Dedifferentiated amniotic fluid mesenchymal stem cell (primary cell): ENCODE data around the gene EPHB6.

Source experiments
- DNase-seq: peaks from one replicate; pipeline ENCODE4 v3.0.0-alpha.2; 2016; ENCODE audit errors: extremely low spot score

EPHB6 gene

GRCh38 chr7:142880876-142881505 is 26.1 kb downstream of the EPHB6 start:
- no peak for DNase-seq

GRCh38 chr7:142881586-142882337 is 26.9 kb downstream of the EPHB6 start:
- DNase-seq, result no peak

GRCh38 chr7:142882338-142882678 is 27.4 kb downstream of the EPHB6 start:
- DNase-seq, result no peak

GRCh38 chr7:142883145-142883544 is 28.3 kb downstream of the EPHB6 start:
- DNase-seq, result no peak

- DNase-seq, result no peak
These were observed 28.9 kb downstream of the EPHB6 start for GRCh38 chr7:142883571-142884285.

GRCh38 chr7:142884286-142884640 is 29.4 kb downstream of the EPHB6 start:
- no peak for DNase-seq

- DNase-seq, result no peak
These were observed 30.7 kb downstream of the EPHB6 start, which contains the start of gene TRPV6 for GRCh38 chr7:142885311-142886230. Gene TRPV6, minus strand, starts transcription at chr7:142885745.

- no peak for DNase-seq
These were observed 32.0 kb downstream of the EPHB6 start for GRCh38 chr7:142886866-142887265.

- DNase-seq, result no peak
These were observed 32.6 kb downstream of the EPHB6 start for GRCh38 chr7:142887282-142888015.

GRCh38 chr7:142889816-142890215 is 34.9 kb downstream of the EPHB6 start:
- DNase-seq, result no peak

GRCh38 chr7:142890874-142891485 is 36.1 kb downstream of the EPHB6 start:
- no peak for DNase-seq

- no peak for DNase-seq
These were observed 36.7 kb downstream of the EPHB6 start for GRCh38 chr7:142891490-142892082.

- DNase-seq, result no peak
These were observed 38.1 kb downstream of the EPHB6 start for GRCh38 chr7:142892951-142893350.

GRCh38 chr7:142894112-142894984 is 39.5 kb downstream of the EPHB6 start:
- no peak for DNase-seq

GRCh38 chr7:142894985-142895593 is 40.2 kb downstream of the EPHB6 start:
- no peak for DNase-seq

GRCh38 chr7:142896151-142896550 is 41.3 kb downstream of the EPHB6 start:
- no peak for DNase-seq

GRCh38 chr7:142896741-142897379 is 42.0 kb downstream of the EPHB6 start:
- DNase-seq, result no peak

GRCh38 chr7:142897691-142898090 is 42.8 kb downstream of the EPHB6 start:
- DNase-seq, result no peak
